GM12878 (cell line): ENCODE measurements around the gene TRIM37. TPM values are rescaled to one million over a fixed set of nuclear protein-coding genes. Genes with fewer than 3 reads are reported as not detected.

ENCODE experiments used
- ATAC-seq: fragments of 200-7000 bp; cut with Tn5 transposase; 3 replicates; pipeline ENCODE4 v1.9.1; 2020; ENCODE audit warnings: mild to moderate bottlenecking, moderate library complexity
- BruUV-seq: library from RNA; stranded (reverse); fragments of 400-500 nt; replicated peaks from 2 replicates; lab custom pipeline; 2021; lab: Mats Ljungman, UMichigan
- CTCF ChIA-PET: fragments of 300-600 bp; sonication (Branson Sonifier 250); formaldehyde crosslinking; extraction: SDS; loops from one replicate; lab custom pipeline; 2021; ENCODE audit warnings: inconsistent platforms; lab: Yijun Ruan, JAX
- POLR2A ChIA-PET: fragments of 350-600 bp; formaldehyde crosslinking; extraction: SDS; loops from one replicate; lab custom pipeline; 2021; ENCODE audit warnings: inconsistent platforms; lab: Charles Lee
- RAD21 ChIA-PET: fragments of 300-600 bp; sonication (Branson Sonifier 250); formaldehyde crosslinking; loops from one replicate; lab custom pipeline; 2023; ENCODE audit warnings: antibody characterized with exemption; ENCODE audit not compliant: unreplicated experiment; lab: Charles Lee
- SMC1A ChIA-PET: fragments of 300-600 bp; sonication (Branson Sonifier 250); formaldehyde crosslinking; loops from one replicate; lab custom pipeline; 2023; ENCODE audit not compliant: unreplicated experiment, uncharacterized antibody; lab: Charles Lee
- DNase-seq: peaks from one replicate; pipeline ENCODE4 v3.0.0-alpha.2; 2011; ENCODE audit warnings: low read depth, low spot score
- FAIRE-seq: peaks from 3 replicates; lab custom pipeline; 2011; peaks lifted over from hg19 to GRCh38; lab: Jason Lieb, UNC
- H2AFZ ChIP-seq: 2 replicates; pipeline ENCODE4 v1.6.0; 2011; ENCODE audit warnings: low read depth, low read length, control low read depth; ENCODE audit not compliant: control insufficient read depth
- H3K27ac ChIP-seq: 2 replicates; pipeline ENCODE4 v1.5.1; 2011; ENCODE audit warnings: control low read depth; ENCODE audit not compliant: control insufficient read depth, insufficient read depth
- H3K27me3 ChIP-seq, 2 experiments: replicated peaks in 1 of 2; 2 replicates each; pipeline versions ENCODE4 v1.6.0 to v1.6.1; 2011; ENCODE audit warnings: low read length in 1 of 2; ENCODE audit not compliant: control insufficient read depth in 2 of 2, insufficient read depth in 2 of 2
- H3K36me3 ChIP-seq, 2 experiments: 2 replicates each; pipeline ENCODE4 v1.5.1; 2011; ENCODE audit warnings: low read length in 1 of 2; ENCODE audit not compliant: control insufficient read depth in 2 of 2, insufficient read depth in 2 of 2
- H3K4me1 ChIP-seq: 2 replicates; pipeline ENCODE4 v1.6.1; 2011; ENCODE audit warnings: mild to moderate bottlenecking, low read length, moderate library complexity, mixed read lengths; ENCODE audit not compliant: control insufficient read depth, insufficient read depth
- H3K4me2 ChIP-seq: 2 replicates; pipeline ENCODE4 v1.6.0; 2011; ENCODE audit warnings: control low read depth; ENCODE audit not compliant: control insufficient read depth, insufficient read depth
- H3K4me3 ChIP-seq: fragments of 200-600 bp; sonication (generic); 2 replicates; pipeline ENCODE4 v1.5.1; 2016
- H3K79me2 ChIP-seq: 2 replicates; pipeline ENCODE4 v1.6.0; 2011; ENCODE audit warnings: low read length; ENCODE audit not compliant: control insufficient read depth, insufficient read depth
- H3K9ac ChIP-seq: 2 replicates; pipeline ENCODE4 v1.8.0; 2011; ENCODE audit warnings: low read length, control low read depth, mixed read lengths; ENCODE audit not compliant: control insufficient read depth, insufficient read depth
- H3K9me3 ChIP-seq: replicated peaks from 3 replicates; pipeline ENCODE4 v1.5.1; 2011; ENCODE audit warnings: mild to moderate bottlenecking, low read length; ENCODE audit not compliant: control insufficient read depth, insufficient read depth
- H4K20me1 ChIP-seq: 2 replicates; pipeline ENCODE4 v1.6.0; 2011; ENCODE audit not compliant: control insufficient read depth, insufficient read depth
- ATF7 ChIP-seq: fragments of 450-650 bp; IDR thresholded peaks from 2 replicates; pipeline ENCODE4 v1.6.1; 2016; ENCODE audit warnings: low read depth, mild to moderate bottlenecking
- CBX3 ChIP-seq: fragments of 200-600 bp; sonication (generic); IDR thresholded peaks from 2 replicates; pipeline ENCODE4 v1.6.1; 2016; ENCODE audit warnings: low read depth, borderline replicate concordance
- CEBPB ChIP-seq, 2 experiments: fragments of 150-350 bp in 1 of 2; IDR thresholded peaks; 2 replicates each; pipeline ENCODE4 v1.6.1; 2012 to 2014; ENCODE audit warnings: low read depth in 2 of 2, low read length in 2 of 2, borderline replicate concordance in 1 of 2, inconsistent platforms in 1 of 2
- ESRRA ChIP-seq: IDR thresholded peaks from 2 replicates; pipeline ENCODE4 v1.6.1; 2012; ENCODE audit warnings: mild to moderate bottlenecking, low read length, improper control_type of control experiment
- FOS ChIP-seq: IDR thresholded peaks from 3 replicates; pipeline ENCODE4 v1.6.1; 2011; ENCODE audit warnings: borderline replicate concordance; ENCODE audit not compliant: insufficient read length; ENCODE audit errors: extremely low read depth
- HDAC2 ChIP-seq: fragments of 200-600 bp; sonication (generic); IDR thresholded peaks from 2 replicates; pipeline ENCODE4 v1.6.1; 2017
- KDM1A ChIP-seq: fragments of 200-600 bp; sonication (generic); IDR thresholded peaks from 2 replicates; pipeline ENCODE4 v1.6.1; 2016; ENCODE audit warnings: borderline replicate concordance
- LARP7 ChIP-seq: fragments of 450-650 bp; IDR thresholded peaks from 2 replicates; pipeline ENCODE4 v1.6.1; 2017; ENCODE audit warnings: mild to moderate bottlenecking
- RB1 ChIP-seq: fragments of 450-650 bp; formaldehyde crosslinking; IDR thresholded peaks from 2 replicates; pipeline ENCODE4 v1.6.1; 2017; ENCODE audit warnings: mild to moderate bottlenecking, borderline replicate concordance
- RCOR1 ChIP-seq: conservative IDR thresholded peaks from 2 replicates; pipeline ENCODE4 v1.6.1; 2012; ENCODE audit warnings: low read depth, low read length, improper control_type of control experiment
- RFX5 ChIP-seq: IDR thresholded peaks from 2 replicates; pipeline ENCODE4 v1.6.1; 2011; ENCODE audit warnings: low read depth, low read length, improper control_type of control experiment
- SP1 ChIP-seq: IDR thresholded peaks from one replicate; pipeline ENCODE4 v1.6.1; 2011; ENCODE audit warnings: low read depth, low read length
- SREBF1 ChIP-seq: IDR thresholded peaks from 2 replicates; pipeline ENCODE4 v1.6.1; 2012; ENCODE audit warnings: mild to moderate bottlenecking, low read length
- TAF1 ChIP-seq: IDR thresholded peaks from 2 replicates; pipeline ENCODE4 v1.6.1; 2011; ENCODE audit warnings: mild to moderate bottlenecking, low read depth, low read length, borderline replicate concordance
- ZNF24 ChIP-seq: fragments of 450-650 bp; IDR thresholded peaks from 2 replicates; pipeline ENCODE4 v1.6.1; 2017; ENCODE audit warnings: antibody characterized with exemption, mild to moderate bottlenecking
- WGBS: methylation state at CpG from one replicate; pipeline ENCODE4 v1.1.6; 2016; ENCODE audit warnings: low lambda C conversion rate; ENCODE audit not compliant: insufficient replicate concordance, insufficient coverage; ENCODE audit errors: missing lambda C conversion rate; 5-methylcytosine and 5-hydroxymethylcytosine counted together
- in situ Hi-C: fragments of 300-500 bp; cut with MboI; formaldehyde crosslinking; loops from 9 replicates; pipeline ENCODE4 v1.14.3; 2018; ENCODE audit warnings: mixed read lengths
- intact Hi-C: fragments of 100-400 bp; cut with micrococcal nuclease; formaldehyde crosslinking; loops from one replicate; pipeline ENCODE4 v1.14.2; 2022; ENCODE audit not compliant: unreplicated experiment
- polyA plus RNA-seq, 11 experiments: library from polyadenylated mRNA; depleted of rRNA in 4 of 11; unstranded in 6 of 11; stranded (reverse) in 5 of 11; fragments of >200 nt; fragmentation: Nextera tagmentation in 4 of 11; fragmentation: Illumina TruSeq in 1 of 11; extraction: Ambion mirVana in 4 of 11; extraction: Trizol in 1 of 11; gene quantifications; 1 replicate in 1 of 11; 2 replicates in 10 of 11; pipeline versions ENCODE4 v1.2.1 to v1.2.3, GENCODE V29; 2011 to 2016; ENCODE audit warnings: inconsistent platforms in 2 of 11, missing spikeins in 2 of 11, low read depth in 1 of 11
- total RNA-seq, 4 experiments: library from RNA; depleted of rRNA in 3 of 4; stranded (reverse); fragments of >200 nt in 3 of 4; fragmentation: Illumina TruSeq in 1 of 4; extraction: Trizol in 1 of 4; gene quantifications; 2 replicates each; pipeline versions ENCODE4 v1.2.1 to v1.2.3, GENCODE V29; 2013 to 2021
- TF ChIP-seq, protein P1 (sequence below): fragments of 150-350 bp; IDR thresholded peaks from 2 replicates; pipeline ENCODE4 v1.6.1; 2016; ENCODE audit warnings: low read depth, low read length
- TF ChIP-seq, protein P2 (sequence below): fragments of 450-650 bp; formaldehyde crosslinking; IDR thresholded peaks from 2 replicates; pipeline ENCODE4 v1.4.0; 2020; ENCODE audit warnings: mild to moderate bottlenecking, moderate library complexity

TRIM37 gene
- total and polyA plus RNA-seq, 10 of the 15 experiments (the other 5 are each of a cell fraction or from before 2014, with no cell fraction given) = 4.8 to 20.6 (median 18.1) TPM

DNA sequence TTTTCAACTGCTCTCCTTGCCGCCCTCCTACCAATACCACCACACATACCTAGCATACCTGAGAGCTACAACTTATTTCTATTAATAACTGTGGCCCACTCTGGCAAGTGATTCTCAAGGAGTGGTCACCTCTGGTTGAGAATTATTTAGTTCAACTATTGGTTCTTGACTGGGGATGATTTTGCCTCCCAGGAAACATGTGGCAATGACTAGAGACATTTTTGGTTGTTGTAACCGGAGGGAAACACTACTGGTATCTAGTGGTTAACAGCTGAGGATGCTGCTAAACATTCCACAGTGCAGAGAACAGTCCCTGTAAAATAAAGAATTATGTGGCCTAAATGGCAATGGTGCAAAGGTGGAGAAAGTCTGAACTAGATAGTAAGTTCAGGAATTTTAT is 96.7 kb downstream of the TRIM37 start:
- no peak overlapping the region for H3K4me3 ChIP-seq
- in situ Hi-C loops = no loop called here
- no peak overlapping the region for H3K4me2 ChIP-seq
- ChIA-PET POLR2A (interaction anchor here (0.6 to 0.9 kb wide), 2 partner anchors 29 to 308 kb away, joined by 3 read pairs; no protein-coding TSS in a partner anchor), SMC1A (interaction anchor here (0.8 to 2.0 kb wide), 7 partner anchors 79 to 492 kb away, joined by 3 to 5 read pairs (median 3); no protein-coding TSS in a partner anchor), CTCF (interaction anchor here (0.7 to 3.8 kb wide), 5 partner anchors 8 to 432 kb away, joined by 3 to 14 read pairs (median 3); no protein-coding TSS in a partner anchor), RAD21 (no interaction called here)
- no peak overlapping the region for H2AFZ ChIP-seq
- DNase-seq (no peak), FAIRE-seq (no peak), ATAC-seq (no peak)
- H3K4me1 ChIP-seq = no peaks in the 10 kb centered on the region
- no peak overlapping the region for H3K27ac ChIP-seq
- intact Hi-C loops = no loop called here
- no peaks in the 10 kb centered on the region for H4K20me1 ChIP-seq
- no TSS peak for BruUV-seq
- no peak overlapping the region for H3K9ac ChIP-seq
- no peak for TF ChIP-seq HDAC2
- TF ChIP-seq RB1 = no peak
- no peak for TF ChIP-seq FOS
- no peak for TF ChIP-seq TAF1
- TF ChIP-seq, protein P1, sequence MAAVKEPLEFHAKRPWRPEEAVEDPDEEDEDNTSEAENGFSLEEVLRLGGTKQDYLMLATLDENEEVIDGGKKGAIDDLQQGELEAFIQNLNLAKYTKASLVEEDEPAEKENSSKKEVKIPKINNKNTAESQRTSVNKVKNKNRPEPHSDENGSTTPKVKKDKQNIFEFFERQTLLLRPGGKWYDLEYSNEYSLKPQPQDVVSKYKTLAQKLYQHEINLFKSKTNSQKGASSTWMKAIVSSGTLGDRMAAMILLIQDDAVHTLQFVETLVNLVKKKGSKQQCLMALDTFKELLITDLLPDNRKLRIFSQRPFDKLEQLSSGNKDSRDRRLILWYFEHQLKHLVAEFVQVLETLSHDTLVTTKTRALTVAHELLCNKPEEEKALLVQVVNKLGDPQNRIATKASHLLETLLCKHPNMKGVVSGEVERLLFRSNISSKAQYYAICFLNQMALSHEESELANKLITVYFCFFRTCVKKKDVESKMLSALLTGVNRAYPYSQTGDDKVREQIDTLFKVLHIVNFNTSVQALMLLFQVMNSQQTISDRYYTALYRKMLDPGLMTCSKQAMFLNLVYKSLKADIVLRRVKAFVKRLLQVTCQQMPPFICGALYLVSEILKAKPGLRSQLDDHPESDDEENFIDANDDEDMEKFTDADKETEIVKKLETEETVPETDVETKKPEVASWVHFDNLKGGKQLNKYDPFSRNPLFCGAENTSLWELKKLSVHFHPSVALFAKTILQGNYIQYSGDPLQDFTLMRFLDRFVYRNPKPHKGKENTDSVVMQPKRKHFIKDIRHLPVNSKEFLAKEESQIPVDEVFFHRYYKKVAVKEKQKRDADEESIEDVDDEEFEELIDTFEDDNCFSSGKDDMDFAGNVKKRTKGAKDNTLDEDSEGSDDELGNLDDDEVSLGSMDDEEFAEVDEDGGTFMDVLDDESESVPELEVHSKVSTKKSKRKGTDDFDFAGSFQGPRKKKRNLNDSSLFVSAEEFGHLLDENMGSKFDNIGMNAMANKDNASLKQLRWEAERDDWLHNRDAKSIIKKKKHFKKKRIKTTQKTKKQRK = no peak
- no peak for TF ChIP-seq KDM1A
- no peak for TF ChIP-seq RCOR1
- no peak for TF ChIP-seq CEBPB (IDR thresholded peaks at IDR 0.05; ENCODE audit: borderline replicate concordance in 1 of 2, low read depth in 2 of 2, low read length in 2 of 2)
- TF ChIP-seq SREBF1 = no peak
- TF ChIP-seq, protein P2, sequence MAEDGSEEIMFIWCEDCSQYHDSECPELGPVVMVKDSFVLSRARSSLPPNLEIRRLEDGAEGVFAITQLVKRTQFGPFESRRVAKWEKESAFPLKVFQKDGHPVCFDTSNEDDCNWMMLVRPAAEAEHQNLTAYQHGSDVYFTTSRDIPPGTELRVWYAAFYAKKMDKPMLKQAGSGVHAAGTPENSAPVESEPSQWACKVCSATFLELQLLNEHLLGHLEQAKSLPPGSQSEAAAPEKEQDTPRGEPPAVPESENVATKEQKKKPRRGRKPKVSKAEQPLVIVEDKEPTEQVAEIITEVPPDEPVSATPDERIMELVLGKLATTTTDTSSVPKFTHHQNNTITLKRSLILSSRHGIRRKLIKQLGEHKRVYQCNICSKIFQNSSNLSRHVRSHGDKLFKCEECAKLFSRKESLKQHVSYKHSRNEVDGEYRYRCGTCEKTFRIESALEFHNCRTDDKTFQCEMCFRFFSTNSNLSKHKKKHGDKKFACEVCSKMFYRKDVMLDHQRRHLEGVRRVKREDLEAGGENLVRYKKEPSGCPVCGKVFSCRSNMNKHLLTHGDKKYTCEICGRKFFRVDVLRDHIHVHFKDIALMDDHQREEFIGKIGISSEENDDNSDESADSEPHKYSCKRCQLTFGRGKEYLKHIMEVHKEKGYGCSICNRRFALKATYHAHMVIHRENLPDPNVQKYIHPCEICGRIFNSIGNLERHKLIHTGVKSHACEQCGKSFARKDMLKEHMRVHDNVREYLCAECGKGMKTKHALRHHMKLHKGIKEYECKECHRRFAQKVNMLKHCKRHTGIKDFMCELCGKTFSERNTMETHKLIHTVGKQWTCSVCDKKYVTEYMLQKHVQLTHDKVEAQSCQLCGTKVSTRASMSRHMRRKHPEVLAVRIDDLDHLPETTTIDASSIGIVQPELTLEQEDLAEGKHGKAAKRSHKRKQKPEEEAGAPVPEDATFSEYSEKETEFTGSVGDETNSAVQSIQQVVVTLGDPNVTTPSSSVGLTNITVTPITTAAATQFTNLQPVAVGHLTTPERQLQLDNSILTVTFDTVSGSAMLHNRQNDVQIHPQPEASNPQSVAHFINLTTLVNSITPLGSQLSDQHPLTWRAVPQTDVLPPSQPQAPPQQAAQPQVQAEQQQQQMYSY (CRISPR knock-in tag) = no peak
- TF ChIP-seq SP1 = no peak
- TF ChIP-seq ZNF24 = no peak
- no peak for TF ChIP-seq ESRRA
- TF ChIP-seq CBX3 = no peak
- TF ChIP-seq LARP7 = no peak
- no peak for TF ChIP-seq RFX5
- TF ChIP-seq ATF7 = no peak
- H3K27me3 ChIP-seq = no peaks in the 10 kb centered on the region
- no peaks in the 10 kb centered on the region for H3K79me2 ChIP-seq
- 100% methylated on average over 2 of the region's 2 CpGs for WGBS
- peaks cover 0 to 2% of the 10 kb centered on the region in 2 experiments; a peak in 1 of 4 replicates for H3K36me3 ChIP-seq
- H3K9me3 ChIP-seq = no peaks in the 10 kb centered on the region
